ENCODE data around the gene ZNF425. TPM values are rescaled to one million over a fixed set of nuclear protein-coding genes. Genes with fewer than 3 reads are reported as not detected.

The ZNF425 gene
- 1.6 and 2.2 TPM in 2 replicates for total RNA-seq

DNA sequence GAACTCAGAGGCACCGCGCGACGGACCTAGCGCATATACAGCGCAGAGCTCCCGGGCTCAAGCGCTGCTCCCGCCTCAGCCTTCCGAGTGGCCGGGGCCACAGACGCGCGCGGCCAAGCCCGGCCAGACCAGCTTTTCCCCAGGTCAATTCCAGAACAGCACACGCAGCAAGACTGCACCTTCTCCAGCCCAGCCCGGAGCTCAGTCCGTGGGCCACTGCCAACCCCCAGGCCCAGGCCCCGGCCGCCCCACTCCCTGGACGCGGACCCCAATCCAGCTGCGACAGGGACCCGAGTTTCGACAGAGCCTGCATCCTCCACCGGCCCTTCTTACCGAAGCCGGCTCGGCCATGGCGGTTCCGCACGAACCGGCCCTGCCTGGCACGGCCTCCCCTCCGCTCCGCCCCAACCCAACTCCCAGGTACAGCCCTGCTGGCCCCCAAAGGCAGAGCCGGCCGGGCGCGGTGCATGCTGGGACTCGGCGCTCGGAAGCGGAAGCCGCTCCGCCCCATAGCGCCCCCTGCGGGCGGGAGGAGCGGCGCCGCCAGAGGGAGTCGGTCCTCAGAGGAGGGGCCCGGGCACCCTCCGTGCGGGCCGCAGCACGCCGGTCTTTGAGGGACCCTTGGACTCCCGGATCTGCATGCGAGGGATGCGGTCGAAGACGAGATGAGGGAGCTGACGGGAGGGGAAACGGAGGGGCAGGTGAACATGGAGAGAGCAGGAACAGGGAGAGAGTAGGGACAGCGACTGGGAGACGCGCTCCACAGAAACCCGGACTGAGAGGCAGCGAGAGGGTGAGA is at the start of gene ZNF425:
ZNF425 (minus strand) TSS at position 462 of the 799 bp plus-strand sequence; CDS start at position 351, 111 bp downstream.

GRCh38 chr7:149147072-149147751 is 21.1 kb upstream of the ZNF425 start, which contains the start of gene ZNF398:
Gene ZNF398, plus strand, starts transcription at chr7:149147453. Its CDS starts 290 bp downstream, at chr7:149147743.

GRCh38 chr7:149090397-149091195 is 35.5 kb downstream of the ZNF425 start, which contains the start of gene ZNF786:
Gene ZNF786, minus strand, starts transcription at chr7:149090718. Its CDS starts 78 bp downstream, at chr7:149090640.

Small RNA genes lying within 50 kb of the gene (small RNA-seq; reads per million reads assigned to genes)
- gene COX6B1P1 (not detected), gene RN7SL521P (not detected)

Other genes starting within 250 kb of the ZNF425 start
- gene EZH2, start 242.0 kb downstream of the ZNF425 start, total RNA-seq, result 8.8 and 17.4 TPM in 2 replicates
- 226 and 348 TPM in 2 replicates for gene PDIA4, start 97.8 kb downstream of the ZNF425 start, total RNA-seq
- 4.4 and 7.4 TPM in 2 replicates for gene ZNF786, start 35.6 kb downstream of the ZNF425 start, total RNA-seq
- gene ZNF398, start 21.1 kb upstream of the ZNF425 start, total RNA-seq, result 13.2 and 17.2 TPM in 2 replicates
- gene ZNF282, start 69.2 kb upstream of the ZNF425 start, total RNA-seq, result 21.3 and 38.9 TPM in 2 replicates
- gene ZNF212, start 113.3 kb upstream of the ZNF425 start, total RNA-seq, result 4.4 and 4.5 TPM in 2 replicates
- 6.6 and 8.0 TPM in 2 replicates for gene ZNF783, start 135.9 kb upstream of the ZNF425 start, total RNA-seq

All from subcutaneous preadipocyte (primary cell).